Mucosa of rectum (tissue), 2 donors: Measurements from ENCODE around the gene TRMT10A.

Experiments used
- H3K27ac ChIP-seq, 2 donors: one replicate each; pipeline ENCODE4 v1.7.0; 2013; ENCODE audit warnings: inconsistent platforms in 2 of 2, low read depth in 2 of 2, low read length in 2 of 2
- H3K27me3 ChIP-seq, 2 donors: one replicate each; pipeline ENCODE4 v1.7.0; 2013; ENCODE audit warnings: low read length in 2 of 2; ENCODE audit not compliant: control insufficient read depth in 2 of 2, insufficient read depth in 2 of 2
- H3K36me3 ChIP-seq, 2 donors: one replicate each; pipeline ENCODE4 v1.7.0; 2013; ENCODE audit warnings: low read length in 2 of 2; ENCODE audit not compliant: control insufficient read depth in 2 of 2, insufficient read depth in 2 of 2
- H3K4me1 ChIP-seq, 2 donors: one replicate each; pipeline ENCODE4 v1.7.0; 2013; ENCODE audit warnings: low read length in 2 of 2, mild to moderate bottlenecking in 1 of 2; ENCODE audit not compliant: control insufficient read depth in 2 of 2, insufficient read depth in 2 of 2
- H3K4me3 ChIP-seq, 2 donors: one replicate each; pipeline ENCODE4 v1.7.0; 2013; ENCODE audit warnings: low read length in 2 of 2
- H3K9ac ChIP-seq, 2 donors: one replicate each; pipeline ENCODE4 v1.7.0; 2013; ENCODE audit warnings: low read length in 2 of 2, low read depth in 1 of 2, mild to moderate bottlenecking in 1 of 2
- H3K9me3 ChIP-seq, 2 donors: one replicate each; pipeline ENCODE4 v1.7.0; 2013; ENCODE audit warnings: low read length in 2 of 2; ENCODE audit not compliant: control insufficient read depth in 2 of 2
- donor health status: healthy.
- donor health status: Normal muscosa, but diverticular disease.

Gene TRMT10A

DNA sequence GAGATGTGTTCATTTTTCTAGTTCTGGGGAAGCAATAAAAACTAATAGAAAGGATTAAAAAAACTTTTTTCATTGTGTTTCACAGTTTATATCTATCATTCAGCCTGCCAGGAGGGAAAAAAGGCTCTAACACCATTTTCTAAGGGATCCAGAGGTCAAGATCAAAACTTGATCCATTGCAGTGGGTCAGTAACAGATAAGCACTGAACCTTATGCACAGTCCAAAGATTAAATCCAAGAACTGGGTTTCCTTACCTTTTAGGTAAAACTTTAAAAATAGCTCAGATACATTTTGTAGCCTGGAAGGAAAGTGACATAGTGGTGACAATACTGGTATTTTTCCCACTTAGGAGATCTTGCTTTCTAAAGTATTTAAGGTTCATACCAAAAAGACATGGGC is 23.5 kb upstream of the TRMT10A start:
- Histone ChIP-seq H3K36me3 (no peaks in the 10 kb centered on the region), H3K27me3 (no peaks in the 10 kb centered on the region), H3K9ac (no peak overlapping the region), H3K4me3 (no peak overlapping the region), H3K4me1 (peaks cover 3 to 13% of the 10 kb centered on the region in 2 donors), H3K9me3 (no peaks in the 10 kb centered on the region), H3K27ac (no peak overlapping the region)

GRCh38 chr4:99586797-99587196 is 23.0 kb upstream of the TRMT10A start:
- Histone ChIP-seq H3K4me1 (peaks cover 3 to 13% of the 10 kb centered on the region in 2 donors), H3K4me3 (no peak overlapping the region), H3K9me3 (no peaks in the 10 kb centered on the region), H3K27me3 (no peaks in the 10 kb centered on the region), H3K36me3 (no peaks in the 10 kb centered on the region), H3K27ac (peak overlapping the region in 1 of 2 donors; percentile 26), H3K9ac (no peak overlapping the region)

DNA sequence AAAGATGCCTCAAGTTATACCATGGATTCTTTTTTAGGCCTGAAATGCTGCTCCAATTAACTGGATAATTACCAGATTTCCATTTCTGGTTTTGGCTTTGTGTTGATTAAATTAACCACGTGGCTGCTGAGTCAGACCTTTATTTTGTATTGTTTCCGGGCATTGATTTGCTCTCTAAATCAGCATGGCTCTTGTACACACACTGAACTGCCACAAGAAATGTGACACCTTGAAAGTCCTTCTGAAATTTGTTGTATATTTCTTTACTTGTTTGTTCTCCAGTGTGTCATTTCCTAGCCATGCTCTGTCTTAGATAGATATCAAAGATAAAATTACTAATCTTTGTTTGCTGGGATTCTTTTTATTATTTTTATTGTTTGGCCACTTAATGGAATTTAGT is 22.5 kb upstream of the TRMT10A start:
- Histone ChIP-seq H3K36me3 (no peaks in the 10 kb centered on the region), H3K4me3 (no peak overlapping the region), H3K27ac (peak overlapping the region in 1 of 2 donors; percentile 26), H3K4me1 (peaks cover 3 to 13% of the 10 kb centered on the region in 2 donors), H3K27me3 (no peaks in the 10 kb centered on the region), H3K9me3 (no peaks in the 10 kb centered on the region), H3K9ac (no peak overlapping the region)

GRCh38 chr4:99585516-99585915 is 21.7 kb upstream of the TRMT10A start:
- no peaks in the 10 kb centered on the region for H3K36me3 ChIP-seq
- H3K9me3 ChIP-seq: no peaks in the 10 kb centered on the region
- no peak overlapping the region for H3K27ac ChIP-seq
- H3K4me1 ChIP-seq: peaks cover 3 to 13% of the 10 kb centered on the region in 2 donors
- H3K4me3 ChIP-seq: no peak overlapping the region
- no peaks in the 10 kb centered on the region for H3K27me3 ChIP-seq
- H3K9ac ChIP-seq: no peak overlapping the region

- Histone ChIP-seq H3K9me3 (no peaks in the 10 kb centered on the region), H3K27ac (no peak overlapping the region)
Observed at GRCh38 chr4:99578714-99579113, 14.9 kb upstream of the TRMT10A start.

DNA sequence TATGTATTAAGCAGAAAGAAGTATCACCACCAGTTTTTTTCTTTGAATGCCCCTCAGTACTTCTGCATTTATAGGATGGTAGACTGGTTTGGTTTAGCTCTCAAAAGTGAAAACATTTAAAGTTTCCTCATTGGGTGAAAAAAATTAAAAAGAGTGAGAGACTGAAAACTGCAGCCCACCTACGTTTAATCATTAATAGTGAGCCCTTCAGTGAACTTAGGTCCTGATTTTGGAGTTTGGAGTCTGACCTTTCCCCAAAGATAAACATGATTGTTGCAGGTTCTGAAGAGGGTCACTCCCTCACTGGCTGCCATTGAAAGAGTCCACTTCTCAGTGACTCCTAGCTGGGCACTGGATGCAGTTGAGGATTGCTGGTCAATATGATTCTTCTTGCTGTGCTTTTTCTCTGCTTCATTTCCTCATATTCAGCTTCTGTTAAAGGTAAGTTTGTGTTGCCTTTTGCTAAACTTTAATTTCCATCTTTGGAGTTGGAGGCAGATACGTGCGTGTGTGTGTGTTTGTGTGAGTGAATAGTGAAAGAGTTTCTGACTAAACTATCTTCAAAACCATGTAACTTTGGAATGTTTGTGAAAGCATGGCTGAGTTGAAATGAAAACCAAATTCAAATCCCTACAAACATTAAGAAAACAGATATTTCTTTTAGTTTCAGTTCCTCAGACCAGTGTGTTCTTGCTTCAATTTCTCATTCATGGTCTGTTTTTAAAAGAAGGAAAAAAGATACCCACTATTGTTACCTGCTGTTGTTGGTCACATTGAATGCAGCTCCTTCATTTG is 10.9 kb upstream of the TRMT10A start, which contains the start of gene MTTP:
TSS of gene MTTP (plus strand) at position 295 of the 795 bp plus-strand sequence. CDS start at position 381, 86 bp downstream.
- H3K4me3 ChIP-seq: peak within 1 kb of the TSS in 1 of 2 donors; percentile 17
- H3K9ac ChIP-seq: no peak within 1 kb of the TSS
- peaks cover 0 to 2% of the 10 kb centered on the region in 2 donors for H3K27me3 ChIP-seq
- H3K9me3 ChIP-seq: no peaks in the 10 kb centered on the region
- H3K36me3 ChIP-seq: no peaks in the 10 kb centered on the region
- H3K27ac ChIP-seq: no peak within 1 kb of the TSS
- H3K4me1 ChIP-seq: peaks cover 0 to 12% of the 10 kb centered on the region in 2 donors

More at GRCh38 chr4:99578714-99579113, 14.9 kb upstream of the TRMT10A start:
- no peaks in the 10 kb centered on the region for H3K36me3 ChIP-seq
- no peaks in the 10 kb centered on the region for H3K27me3 ChIP-seq
- H3K4me3 ChIP-seq: no peak overlapping the region
- H3K4me1 ChIP-seq: peaks cover 0 to 12% of the 10 kb centered on the region in 2 donors
- no peak overlapping the region for H3K9ac ChIP-seq

DNA sequence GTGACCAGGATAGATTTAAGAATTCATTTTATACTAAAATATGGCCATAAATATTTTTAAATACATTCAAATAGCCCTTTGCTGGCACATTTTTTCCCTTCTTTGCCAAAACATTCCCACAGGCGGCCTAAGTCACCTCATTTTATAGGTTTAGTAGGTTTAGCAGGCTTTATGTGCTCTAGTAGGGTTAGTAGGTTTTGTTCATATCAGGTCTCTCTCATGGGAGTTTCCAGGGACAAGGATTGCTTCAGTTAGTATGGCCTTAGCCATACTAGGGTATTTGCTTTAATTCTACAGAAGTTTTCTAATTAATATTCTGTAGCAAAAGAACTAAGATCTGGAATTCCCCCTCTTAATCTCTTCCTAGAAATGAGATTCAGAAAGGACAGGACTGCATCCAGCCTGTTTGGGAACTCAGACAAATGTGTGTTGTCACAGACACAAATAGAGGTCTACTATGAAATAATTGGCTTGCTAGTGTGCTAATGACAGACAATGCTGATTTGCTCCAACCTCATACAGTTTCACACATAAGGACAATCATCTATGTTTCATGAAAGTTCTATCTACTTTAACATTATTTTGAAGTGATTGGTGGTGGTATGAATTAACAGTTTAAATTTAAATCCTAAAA is 10.0 kb upstream of the TRMT10A start:
- Histone ChIP-seq H3K27me3 (peaks cover 0 to 2% of the 10 kb centered on the region in 2 donors), H3K4me1 (peaks cover 0 to 9% of the 10 kb centered on the region in 2 donors), H3K9me3 (no peaks in the 10 kb centered on the region), H3K9ac (no peak overlapping the region), H3K27ac (no peak overlapping the region), H3K4me3 (no peak overlapping the region), H3K36me3 (no peaks in the 10 kb centered on the region)

- peak overlapping the region in 1 of 2 donors; percentile 16 for H3K27ac ChIP-seq
- H3K4me1 ChIP-seq: peaks cover 0 to 2% of the 10 kb centered on the region in 2 donors
- no peak overlapping the region for H3K4me3 ChIP-seq
- peaks cover 0 to 2% of the 10 kb centered on the region in 2 donors for H3K27me3 ChIP-seq
- no peak overlapping the region for H3K9ac ChIP-seq
- H3K9me3 ChIP-seq: no peaks in the 10 kb centered on the region
- H3K36me3 ChIP-seq: no peaks in the 10 kb centered on the region
Observed at GRCh38 chr4:99572527-99573240, 8.8 kb upstream of the TRMT10A start.

- Histone ChIP-seq H3K4me1 (peaks cover 0 to 2% of the 10 kb centered on the region in 2 donors), H3K27me3 (peaks cover 0 to 2% of the 10 kb centered on the region in 2 donors), H3K27ac (no peak overlapping the region), H3K9me3 (no peaks in the 10 kb centered on the region), H3K36me3 (no peaks in the 10 kb centered on the region), H3K9ac (no peak overlapping the region), H3K4me3 (no peak overlapping the region)
Observed at GRCh38 chr4:99571883-99572282, 8.0 kb upstream of the TRMT10A start.

DNA sequence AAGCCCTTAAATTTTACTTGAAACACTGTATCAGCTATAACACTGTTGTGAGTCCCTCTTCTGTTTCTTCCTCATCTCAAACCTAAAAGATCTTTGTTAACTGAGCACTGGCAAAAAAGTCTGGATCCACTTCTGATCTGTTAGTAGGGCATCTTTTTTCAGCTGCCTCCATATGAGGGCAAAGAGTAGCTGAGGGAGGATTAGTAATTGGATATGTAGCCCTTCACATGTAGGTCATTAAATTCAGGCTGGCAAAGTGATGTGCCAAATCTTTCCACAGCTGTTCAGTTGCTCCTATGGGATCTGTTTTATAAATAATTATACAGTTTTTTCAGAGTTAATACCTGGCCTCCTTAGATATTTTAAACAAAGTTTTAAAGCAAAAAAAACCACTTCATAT is 1.1 kb upstream of the TRMT10A start:
- peaks cover 0 to 3% of the 10 kb centered on the region in 2 donors for H3K27me3 ChIP-seq
- no peaks in the 10 kb centered on the region for H3K9me3 ChIP-seq
- H3K9ac ChIP-seq: no peak overlapping the region
- H3K4me3 ChIP-seq: no peak overlapping the region
- no peaks in the 10 kb centered on the region for H3K36me3 ChIP-seq
- H3K27ac ChIP-seq: no peak overlapping the region
- H3K4me1 ChIP-seq: peaks cover 8 to 9% of the 10 kb centered on the region in 2 donors
